Iris pigment epithelial cell (primary cell): ENCODE measurements around the gene PTGFRN.

ENCODE experiments used
- DNase-seq: peaks from one replicate; pipeline ENCODE4 v3.0.0-alpha.2; 2011; ENCODE audit warnings: low read depth

PTGFRN gene

GRCh38 chr1:117000142-117000541 lies 90.4 kb downstream of the PTGFRN start:
- DNase-seq, result no peak

GRCh38 chr1:117001254-117001927 lies 91.7 kb downstream of the PTGFRN start, which contains the start of gene CD101:
Gene CD101, plus strand, starts transcription at chr1:117001760. Its CDS starts 58 bp downstream, at chr1:117001818.
- DNase-seq, result no peak

GRCh38 chr1:117003223-117003875 lies 93.6 kb downstream of the PTGFRN start:
- no peak for DNase-seq

- no peak for DNase-seq
Measured at GRCh38 chr1:117007719-117008013, 98.0 kb downstream of the PTGFRN start.

- no peak for DNase-seq
Measured at GRCh38 chr1:117008656-117009055, 98.9 kb downstream of the PTGFRN start.

- no peak for DNase-seq
Measured at GRCh38 chr1:117009132-117009531, 99.4 kb downstream of the PTGFRN start.

- DNase-seq, result no peak
Measured at GRCh38 chr1:117010310-117010969, 100.7 kb downstream of the PTGFRN start.

GRCh38 chr1:117011334-117011733 lies 101.6 kb downstream of the PTGFRN start:
- no peak for DNase-seq

GRCh38 chr1:117013309-117013858 lies 103.7 kb downstream of the PTGFRN start:
- no peak for DNase-seq

GRCh38 chr1:117014209-117014608 lies 104.5 kb downstream of the PTGFRN start:
- peak; percentile 6 for DNase-seq

- DNase-seq, result no peak
Measured at GRCh38 chr1:117015724-117016123, 106.0 kb downstream of the PTGFRN start.

GRCh38 chr1:117017062-117017461 lies 107.3 kb downstream of the PTGFRN start:
- no peak for DNase-seq

GRCh38 chr1:117017648-117018047 lies 107.9 kb downstream of the PTGFRN start:
- DNase-seq, result no peak

GRCh38 chr1:117020526-117021156 lies 110.9 kb downstream of the PTGFRN start:
- no peak for DNase-seq

- no peak for DNase-seq
Measured at GRCh38 chr1:117022114-117022513, 112.4 kb downstream of the PTGFRN start.

GRCh38 chr1:117025568-117025967 lies 115.9 kb downstream of the PTGFRN start:
- no peak for DNase-seq

- no peak for DNase-seq
Measured at GRCh38 chr1:117026361-117026760, 116.6 kb downstream of the PTGFRN start.

GRCh38 chr1:117029685-117030084 lies 120.0 kb downstream of the PTGFRN start:
- no peak for DNase-seq

- DNase-seq, result no peak
Measured at GRCh38 chr1:117030271-117030877, 120.7 kb downstream of the PTGFRN start.

GRCh38 chr1:117032266-117032665 lies 122.5 kb downstream of the PTGFRN start:
- DNase-seq, result no peak

- no peak for DNase-seq
Measured at GRCh38 chr1:117032681-117033539, 123.2 kb downstream of the PTGFRN start.
